Endometrial microvascular endothelial cells (primary cell): ENCODE data around the gene TIFAB. TPM values are rescaled to one million over a fixed set of nuclear protein-coding genes. Genes with fewer than 3 reads are reported as not detected.

ENCODE experiments used
- in situ Hi-C: cut with HindIII; loops from 2 replicates; pipeline ENCODE4 v1.10.0; 2017; ENCODE audit warnings: low sequenced_read_pairs, low pct_unique_long_range_greater_than_20kb; ENCODE audit errors: inconsistent ontology term
- total RNA-seq: library from RNA; depleted of rRNA; stranded (reverse); fragments of >200 nt; gene quantifications from one replicate; pipeline ENCODE4 v1.2.3, GENCODE V29; 2015; ENCODE audit errors: inconsistent ontology term

TIFAB gene
- total RNA-seq, 1 donor from 2014 or later: not detected

GRCh38 chr5:135447298-135447929, 4.7 kb downstream of the TIFAB start, which contains the start of gene DCANP1:
Gene DCANP1 (minus strand): TSS chr5:135447348. CDS start chr5:135447108, 240 bp downstream.
- in situ Hi-C loops: no loop called here

GRCh38 chr5:135446615-135447014, 5.5 kb downstream of the TIFAB start:
- in situ Hi-C loops: no loop called here

GRCh38 chr5:135446206-135446605, 5.9 kb downstream of the TIFAB start:
- in situ Hi-C loops: no loop called here

GRCh38 chr5:135445306-135445985, 6.7 kb downstream of the TIFAB start:
- in situ Hi-C loops: no loop called here

- in situ Hi-C loops: no loop called here
Observed at GRCh38 chr5:135444881-135445280, 7.3 kb downstream of the TIFAB start.

GRCh38 chr5:135444360-135444759, 7.8 kb downstream of the TIFAB start:
- in situ Hi-C loops: no loop called here

- in situ Hi-C loops: no loop called here
Observed at GRCh38 chr5:135443161-135443960, 8.8 kb downstream of the TIFAB start.

- in situ Hi-C loops: no loop called here
Observed at GRCh38 chr5:135442431-135443160, 9.6 kb downstream of the TIFAB start.

- in situ Hi-C loops: no loop called here
Observed at GRCh38 chr5:135441919-135442318, 10.2 kb downstream of the TIFAB start.

- in situ Hi-C loops: no loop called here
Observed at GRCh38 chr5:135441350-135441831, 10.8 kb downstream of the TIFAB start.

- in situ Hi-C loops: no loop called here
Observed at GRCh38 chr5:135440916-135441315, 11.2 kb downstream of the TIFAB start.

- in situ Hi-C loops: no loop called here
Observed at GRCh38 chr5:135439231-135440205, 12.6 kb downstream of the TIFAB start.

- in situ Hi-C loops: no loop called here
Observed at GRCh38 chr5:135438636-135439221, 13.4 kb downstream of the TIFAB start.

GRCh38 chr5:135437796-135438560, 14.2 kb downstream of the TIFAB start:
- in situ Hi-C loops: no loop called here

GRCh38 chr5:135437422-135437795, 14.7 kb downstream of the TIFAB start:
- in situ Hi-C loops: no loop called here

GRCh38 chr5:135436951-135437418, 15.2 kb downstream of the TIFAB start:
- in situ Hi-C loops: no loop called here
